Endodermal cell (in vitro differentiated cells): ENCODE measurements around the gene PTPN14. TPM values are rescaled to one million over a fixed set of nuclear protein-coding genes. Genes with fewer than 3 reads are reported as not detected.

Experiments
- DNase-seq: peaks from one replicate; pipeline ENCODE4 v3.0.0-alpha.2; 2017
- H3K27ac ChIP-seq: 2 replicates; pipeline ENCODE4 v1.5.1; 2013; ENCODE audit warnings: mild to moderate bottlenecking, low read depth, low read length, moderate library complexity
- H3K27me3 ChIP-seq: 2 replicates; pipeline ENCODE4 v1.6.1; 2013; ENCODE audit warnings: mild to moderate bottlenecking, low read length, moderate library complexity; ENCODE audit not compliant: insufficient read depth, control insufficient read depth, poor library complexity, severe bottlenecking
- H3K36me3 ChIP-seq: 2 replicates; pipeline ENCODE4 v1.7.0; 2013; ENCODE audit warnings: mild to moderate bottlenecking, low read length, moderate library complexity; ENCODE audit not compliant: control insufficient read depth, insufficient read depth
- H3K4me1 ChIP-seq: one replicate; pipeline ENCODE4 v1.7.0; 2013; ENCODE audit warnings: low read length; ENCODE audit not compliant: control insufficient read depth, insufficient read depth
- H3K4me3 ChIP-seq: 2 replicates; pipeline ENCODE4 v1.5.1; 2013; ENCODE audit warnings: mild to moderate bottlenecking, low read length, moderate library complexity
- H3K9ac ChIP-seq: 2 replicates; pipeline ENCODE4 v1.6.1; 2013; ENCODE audit warnings: mild to moderate bottlenecking, low read length, moderate library complexity; ENCODE audit not compliant: poor library complexity, severe bottlenecking; ENCODE audit errors: extremely low read depth
- H3K9me3 ChIP-seq: 2 replicates; pipeline ENCODE4 v1.6.1; 2013; ENCODE audit warnings: mild to moderate bottlenecking, low read length, moderate library complexity; ENCODE audit not compliant: control insufficient read depth
- H3K27ac Mint-ChIP-seq: 2 replicates; pipeline ENCODE4 v1.8.0; 2020; ENCODE audit warnings: mixed read lengths
- H3K27me3 Mint-ChIP-seq: 2 replicates; pipeline ENCODE4 v1.8.0; 2021; ENCODE audit warnings: mild to moderate bottlenecking, mixed read lengths; ENCODE audit not compliant: insufficient read depth
- H3K36me3 Mint-ChIP-seq: 2 replicates; pipeline ENCODE4 v1.8.0; 2020; ENCODE audit warnings: low read depth, mixed read lengths
- H3K4me1 Mint-ChIP-seq: 2 replicates; pipeline ENCODE4 v1.8.0; 2020; ENCODE audit warnings: mixed read lengths
- H3K4me3 Mint-ChIP-seq: 2 replicates; pipeline ENCODE4 v1.8.0; 2020; ENCODE audit warnings: mild to moderate bottlenecking, moderate library complexity, mixed read lengths
- H3K9me3 Mint-ChIP-seq: 2 replicates; pipeline ENCODE4 v1.8.0; 2020; ENCODE audit warnings: mild to moderate bottlenecking, mixed read lengths
- WGBS, 2 experiments: methylation state at CpG; one replicate each; pipeline versions ENCODE4 v1.1.5 to v1.1.7; 2013; ENCODE audit warnings: missing lambda C conversion rate in 2 of 2, mixed read lengths in 1 of 2; ENCODE audit not compliant: insufficient coverage in 1 of 2, insufficient read length in 1 of 2; 5-methylcytosine and 5-hydroxymethylcytosine counted together
- total RNA-seq, 2 donors: library from RNA; stranded (reverse); fragmentation: NEBNext Ultra II Directional in 1 of 2; extraction: Animal tissue kit (Norgen Biotek cat#: 25700) in 1 of 2; gene quantifications; 2 replicates in 1 of 2; 3 replicates in 1 of 2; pipeline ENCODE4 v1.2.1, GENCODE V29; 2021
- TF ChIP-seq, protein P1 (sequence below): fragments of 200-600 bp; sonication (generic); conservative IDR thresholded peaks from 2 replicates; pipeline ENCODE4 v1.5.0; 2021; ENCODE audit warnings: antibody characterized with exemption, mild to moderate bottlenecking

PTPN14 gene
- total RNA-seq, 2 donors from 2014 or later, result 72.6 to 93.2 TPM

DNA sequence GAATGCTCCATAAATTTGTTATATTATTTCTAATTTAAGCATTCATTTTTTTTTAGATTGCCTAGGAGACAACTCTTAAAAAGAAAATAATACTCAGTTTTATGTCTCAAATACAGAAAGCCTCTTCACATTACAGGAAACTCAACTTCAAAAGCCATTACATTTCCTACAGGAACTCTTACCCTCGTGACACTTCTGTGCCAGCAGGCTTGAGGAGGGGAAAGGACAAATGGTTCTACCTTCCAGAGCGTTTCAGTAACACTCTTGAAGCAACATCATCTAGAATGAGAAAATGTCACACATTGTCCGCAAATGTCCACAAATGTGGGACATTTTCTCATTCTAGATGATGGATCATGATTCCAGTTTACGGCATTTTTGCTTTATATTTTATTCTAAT, 51.7 kb downstream of the PTPN14 start:
- Mint-ChIP-seq H3K4me1 (peaks cover 45% of the 10 kb centered on the region), H3K27ac (no peak overlapping the region), H3K36me3 (peaks cover 3% of the 10 kb centered on the region), H3K4me3 (no peak overlapping the region), H3K27me3 (no peaks in the 10 kb centered on the region), H3K9me3 (no peaks in the 10 kb centered on the region)
- DNase-seq, result no peak
- H3K9me3 ChIP-seq, result no peaks in the 10 kb centered on the region
- H3K9ac ChIP-seq, result no peak overlapping the region
- no peaks in the 10 kb centered on the region for H3K27me3 ChIP-seq
- H3K27ac ChIP-seq, result no peak overlapping the region
- H3K4me3 ChIP-seq, result no peak overlapping the region
- TF ChIP-seq, protein P1, sequence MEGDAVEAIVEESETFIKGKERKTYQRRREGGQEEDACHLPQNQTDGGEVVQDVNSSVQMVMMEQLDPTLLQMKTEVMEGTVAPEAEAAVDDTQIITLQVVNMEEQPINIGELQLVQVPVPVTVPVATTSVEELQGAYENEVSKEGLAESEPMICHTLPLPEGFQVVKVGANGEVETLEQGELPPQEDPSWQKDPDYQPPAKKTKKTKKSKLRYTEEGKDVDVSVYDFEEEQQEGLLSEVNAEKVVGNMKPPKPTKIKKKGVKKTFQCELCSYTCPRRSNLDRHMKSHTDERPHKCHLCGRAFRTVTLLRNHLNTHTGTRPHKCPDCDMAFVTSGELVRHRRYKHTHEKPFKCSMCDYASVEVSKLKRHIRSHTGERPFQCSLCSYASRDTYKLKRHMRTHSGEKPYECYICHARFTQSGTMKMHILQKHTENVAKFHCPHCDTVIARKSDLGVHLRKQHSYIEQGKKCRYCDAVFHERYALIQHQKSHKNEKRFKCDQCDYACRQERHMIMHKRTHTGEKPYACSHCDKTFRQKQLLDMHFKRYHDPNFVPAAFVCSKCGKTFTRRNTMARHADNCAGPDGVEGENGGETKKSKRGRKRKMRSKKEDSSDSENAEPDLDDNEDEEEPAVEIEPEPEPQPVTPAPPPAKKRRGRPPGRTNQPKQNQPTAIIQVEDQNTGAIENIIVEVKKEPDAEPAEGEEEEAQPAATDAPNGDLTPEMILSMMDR, result no peak
- H3K4me1 ChIP-seq, result peaks cover 6% of the 10 kb centered on the region
- peaks cover 8% of the 10 kb centered on the region for H3K36me3 ChIP-seq
- WGBS, 2 experiments, result 76 to 84% methylated on average over 2 to 4 of the region's 4 CpGs

DNA sequence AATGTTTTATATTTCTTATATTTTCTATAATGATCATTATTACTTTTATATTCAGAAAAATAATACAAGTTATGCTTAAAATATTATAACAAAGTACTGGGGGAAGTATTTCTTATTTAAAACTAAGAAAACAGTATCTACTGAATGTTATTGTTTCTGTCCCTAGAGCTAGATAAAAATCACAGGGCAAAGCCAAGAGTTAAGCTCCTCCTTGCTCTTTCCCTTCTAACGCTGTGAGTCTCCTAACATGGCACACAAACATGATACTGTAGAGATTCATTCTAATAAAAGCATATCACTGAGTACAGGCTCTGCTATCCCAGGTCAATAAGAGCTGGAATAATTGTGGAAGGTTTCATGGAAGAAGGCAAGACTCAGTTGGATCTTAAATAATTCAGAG, 53.4 kb downstream of the PTPN14 start:
- H3K27ac ChIP-seq, result no peak overlapping the region
- H3K27me3 ChIP-seq, result no peaks in the 10 kb centered on the region
- DNase-seq, result no peak
- no peak overlapping the region for H3K9ac ChIP-seq
- H3K27me3 Mint-ChIP-seq, result no peaks in the 10 kb centered on the region
- H3K27ac Mint-ChIP-seq, result no peak overlapping the region
- H3K9me3 ChIP-seq, result no peaks in the 10 kb centered on the region
- peaks cover 37% of the 10 kb centered on the region for H3K4me1 Mint-ChIP-seq
- TF ChIP-seq, protein P1, result no peak
- H3K4me3 Mint-ChIP-seq, result no peak overlapping the region
- 84% methylated on average over 1 of the region's 1 CpG; no CpG with 5 or more reads in 1 of the 2 experiments for WGBS, 2 experiments
- no peaks in the 10 kb centered on the region for H3K9me3 Mint-ChIP-seq
- H3K36me3 Mint-ChIP-seq, result peaks cover 3% of the 10 kb centered on the region
- peaks cover 3% of the 10 kb centered on the region for H3K4me1 ChIP-seq
- H3K4me3 ChIP-seq, result no peak overlapping the region
- H3K36me3 ChIP-seq, result peaks cover 2% of the 10 kb centered on the region

DNA sequence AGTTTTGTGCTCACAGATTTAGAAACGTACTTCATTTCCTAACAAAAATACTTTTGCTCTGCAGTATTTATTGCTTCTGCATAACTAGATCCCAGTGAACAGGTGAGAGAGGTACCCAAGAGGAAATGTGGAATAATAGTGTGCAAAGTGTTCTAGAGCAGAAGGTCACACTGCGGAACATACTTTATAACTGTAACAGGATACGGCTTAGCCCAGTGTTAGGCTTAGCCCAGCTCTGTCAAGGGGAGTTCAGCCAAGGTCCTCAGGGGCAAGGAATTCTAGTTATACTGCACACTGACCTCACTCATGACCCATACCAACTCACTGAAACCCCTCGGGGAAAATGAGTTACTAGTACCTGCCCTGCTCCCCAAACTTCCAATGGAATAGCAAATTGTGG, 55.3 kb downstream of the PTPN14 start:
- Histone ChIP-seq H3K36me3 (peaks cover 7% of the 10 kb centered on the region), H3K9me3 (no peaks in the 10 kb centered on the region), H3K27me3 (no peaks in the 10 kb centered on the region), H3K27ac (no peak overlapping the region), H3K4me1 (peaks cover 3% of the 10 kb centered on the region), H3K9ac (no peak overlapping the region), H3K4me3 (no peak overlapping the region)
- no peaks in the 10 kb centered on the region for H3K27me3 Mint-ChIP-seq
- H3K9me3 Mint-ChIP-seq, result no peaks in the 10 kb centered on the region
- TF ChIP-seq, protein P1, result no peak
- peaks cover 4% of the 10 kb centered on the region for H3K36me3 Mint-ChIP-seq
- peak overlapping the region; percentile 37 for H3K27ac Mint-ChIP-seq
- no peak for DNase-seq
- peaks cover 43% of the 10 kb centered on the region for H3K4me1 Mint-ChIP-seq
- H3K4me3 Mint-ChIP-seq, result no peak overlapping the region
- WGBS, 2 experiments, result 95 to 100% methylated on average over 3 to 4 of the region's 4 CpGs
